ENCODE measurements around the gene C19orf81. TPM values are rescaled to one million over a fixed set of nuclear protein-coding genes. Genes with fewer than 3 reads are reported as not detected.
"Not testable (repeated sequence)": the region's sequence is repeated elsewhere in the genome, so short reads cannot be mapped to it uniquely, and the experiment has no call there.

C19orf81 gene
- total and polyA plus RNA-seq, 2 donors (not counting 3 experiments of a cell fraction or from before 2014, with no cell fraction given), result 0.79 to 2.5 TPM

- POLR2A ChIA-PET; H3K27me3 ChIP-seq (ENCODE audit: control insufficient read depth in 2 of 2, insufficient read depth in 2 of 2, low read length in 2 of 2); BruUV-seq (replicated peaks); H3K4me2 ChIP-seq (ENCODE audit: insufficient read depth, low read length); DNase-seq (ENCODE audit: low read depth, low spot score); FAIRE-seq; CTCF ChIA-PET; H3K36me3 ChIP-seq (ENCODE audit: control insufficient read depth in 2 of 2, extremely low read depth in 1 of 2, insufficient read depth in 2 of 2, low read length in 2 of 2); intact Hi-C loops (cut with micrococcal nuclease); H3K4me3 ChIP-seq (replicated peaks in 1 of 3; ENCODE audit: insufficient read depth in 1 of 3, low read depth in 1 of 3, low read length in 3 of 3); H3K9ac ChIP-seq (replicated peaks; ENCODE audit: extremely low read depth, insufficient read depth, low read length); dilution Hi-C loops (cut with MboI; ENCODE audit: extremely low pct_ligation_motif_present, low sequenced_read_pairs); H2AFZ ChIP-seq (ENCODE audit: low read depth, low read length); H3K27ac ChIP-seq (ENCODE audit: insufficient read depth, low read depth, low read length); H3K4me1 ChIP-seq (ENCODE audit: control insufficient read depth, extremely low read depth, insufficient read depth, low read length); H3K9me3 ChIP-seq (replicated peaks; ENCODE audit: control insufficient read depth, insufficient read depth, low read length); H3K9me1 ChIP-seq (replicated peaks; ENCODE audit: control insufficient read depth, extremely low read depth, insufficient read depth, low read length); H3K79me2 ChIP-seq (ENCODE audit: control insufficient read depth, insufficient read depth, low read length); H4K20me1 ChIP-seq (replicated peaks; ENCODE audit: control insufficient read depth, extremely low read depth, insufficient read depth, low read length): not testable (repeated sequence)
Observed at GRCh38 chr19:50619184-50619583, 30.1 kb upstream of the C19orf81 start.

GRCh38 chr19:50620394-50620906 lies 28.8 kb upstream of the C19orf81 start:
- H4K20me1 ChIP-seq (replicated peaks; ENCODE audit: control insufficient read depth, extremely low read depth, insufficient read depth, low read length); H3K4me2 ChIP-seq (ENCODE audit: insufficient read depth, low read length); H3K9ac ChIP-seq (replicated peaks; ENCODE audit: extremely low read depth, insufficient read depth, low read length); POLR2A ChIA-PET; dilution Hi-C loops (cut with MboI; ENCODE audit: extremely low pct_ligation_motif_present, low sequenced_read_pairs); intact Hi-C loops (cut with micrococcal nuclease); FAIRE-seq; H3K9me1 ChIP-seq (replicated peaks; ENCODE audit: control insufficient read depth, extremely low read depth, insufficient read depth, low read length); H3K27ac ChIP-seq (ENCODE audit: insufficient read depth, low read depth, low read length); H3K36me3 ChIP-seq (ENCODE audit: control insufficient read depth in 2 of 2, extremely low read depth in 1 of 2, insufficient read depth in 2 of 2, low read length in 2 of 2); BruUV-seq (replicated peaks); DNase-seq (ENCODE audit: low read depth, low spot score); H3K79me2 ChIP-seq (ENCODE audit: control insufficient read depth, insufficient read depth, low read length); H2AFZ ChIP-seq (ENCODE audit: low read depth, low read length); H3K4me3 ChIP-seq (replicated peaks in 1 of 3; ENCODE audit: insufficient read depth in 1 of 3, low read depth in 1 of 3, low read length in 3 of 3); CTCF ChIA-PET; H3K27me3 ChIP-seq (ENCODE audit: control insufficient read depth in 2 of 2, insufficient read depth in 2 of 2, low read length in 2 of 2); H3K4me1 ChIP-seq (ENCODE audit: control insufficient read depth, extremely low read depth, insufficient read depth, low read length); H3K9me3 ChIP-seq (replicated peaks; ENCODE audit: control insufficient read depth, insufficient read depth, low read length): not testable (repeated sequence)

Data from endothelial cell of umbilical vein (primary cell).